ENCODE data around the gene AGAP5. TPM values are rescaled to one million over a fixed set of nuclear protein-coding genes. Genes with fewer than 3 reads are reported as not detected.
A peak's percentile ranks its signal among the peaks of the same experiment; 100 is the strongest.
"Not testable (repeated sequence)": the region's sequence is repeated elsewhere in the genome, so short reads cannot be mapped to it uniquely, and the experiment has no call there.

Gene AGAP5
- 2.6 and 2.9 TPM in 2 replicates for total RNA-seq

- not testable (repeated sequence) for H3K36me3 ChIP-seq (ENCODE audit: control insufficient read depth, insufficient read depth, low read length); H3K27me3 ChIP-seq (ENCODE audit: control insufficient read depth, insufficient read depth, low read length); H3K4me3 ChIP-seq (ENCODE audit: low read depth, low read length); DNase-seq (ENCODE audit: low read depth)
Observed at GRCh38 chr10:73697675-73698159, at the start of gene AGAP5. Gene AGAP5, minus strand, starts transcription at chr10:73698109. Its CDS starts 354 bp downstream, at chr10:73697755.

- no peak for DNase-seq (ENCODE audit: low read depth)
- no peak for TF ChIP-seq CTCF (IDR thresholded peaks at IDR 0.05; ENCODE audit: insufficient read depth, low read length, poor library complexity, severe bottlenecking)
- Histone ChIP-seq H3K36me3 (ENCODE audit: control insufficient read depth, insufficient read depth, low read length) (peaks cover 1% of the 10 kb centered on the region), H3K4me3 (ENCODE audit: low read depth, low read length) (no peak overlapping the region), H3K27me3 (ENCODE audit: control insufficient read depth, insufficient read depth, low read length) (no peaks in the 10 kb centered on the region)
Observed at GRCh38 chr10:73746721-73747120, 48.8 kb upstream of the AGAP5 start.

- Histone ChIP-seq H3K4me3 (ENCODE audit: low read depth, low read length) (peak overlapping the region; percentile 99), H3K36me3 (ENCODE audit: control insufficient read depth, insufficient read depth, low read length) (peaks cover 1% of the 10 kb centered on the region), H3K27me3 (ENCODE audit: control insufficient read depth, insufficient read depth, low read length) (no peaks in the 10 kb centered on the region)
- no peak for TF ChIP-seq CTCF (IDR thresholded peaks at IDR 0.05; ENCODE audit: insufficient read depth, low read length, poor library complexity, severe bottlenecking)
- no peak for DNase-seq (ENCODE audit: low read depth)
Observed at GRCh38 chr10:73744664-73744975, 46.7 kb upstream of the AGAP5 start.

- no peak for TF ChIP-seq CTCF (IDR thresholded peaks at IDR 0.05; ENCODE audit: insufficient read depth, low read length, poor library complexity, severe bottlenecking)
Observed at GRCh38 chr10:73743905-73744663, 46.2 kb upstream of the AGAP5 start, which contains the start of gene SEC24C. Gene SEC24C, plus strand, starts transcription at chr10:73744372. Its CDS starts 2,461 bp downstream, at chr10:73746833.

GRCh38 chr10:73743327-73743904 lies 45.5 kb upstream of the AGAP5 start:
- H3K27me3 ChIP-seq (ENCODE audit: control insufficient read depth, insufficient read depth, low read length) = no peaks in the 10 kb centered on the region
- no peak for TF ChIP-seq CTCF (IDR thresholded peaks at IDR 0.05; ENCODE audit: insufficient read depth, low read length, poor library complexity, severe bottlenecking)
- DNase-seq (ENCODE audit: low read depth) = no peak
- peak overlapping the region; percentile 99 for H3K4me3 ChIP-seq (ENCODE audit: low read depth, low read length)
- peaks cover 1% of the 10 kb centered on the region for H3K36me3 ChIP-seq (ENCODE audit: control insufficient read depth, insufficient read depth, low read length)

More at GRCh38 chr10:73743905-73744663, 46.2 kb upstream of the AGAP5 start, which contains the start of gene SEC24C:
- H3K4me3 ChIP-seq (ENCODE audit: low read depth, low read length) = peak within 1 kb of the TSS; percentile 99
- H3K27me3 ChIP-seq (ENCODE audit: control insufficient read depth, insufficient read depth, low read length) = no peaks in the 10 kb centered on the region
- H3K36me3 ChIP-seq (ENCODE audit: control insufficient read depth, insufficient read depth, low read length) = peaks cover 1% of the 10 kb centered on the region
- peak; percentile 73 for DNase-seq (ENCODE audit: low read depth)

GRCh38 chr10:73742454-73742734 lies 44.5 kb upstream of the AGAP5 start:
- H3K27me3 ChIP-seq (ENCODE audit: control insufficient read depth, insufficient read depth, low read length) = no peaks in the 10 kb centered on the region
- H3K4me3 ChIP-seq (ENCODE audit: low read depth, low read length) = no peak overlapping the region
- H3K36me3 ChIP-seq (ENCODE audit: control insufficient read depth, insufficient read depth, low read length) = peaks cover 1% of the 10 kb centered on the region
- TF ChIP-seq CTCF (IDR thresholded peaks at IDR 0.05; ENCODE audit: insufficient read depth, low read length, poor library complexity, severe bottlenecking) = no peak
- no peak for DNase-seq (ENCODE audit: low read depth)

- not testable (repeated sequence) for H3K36me3 ChIP-seq (ENCODE audit: control insufficient read depth, insufficient read depth, low read length); DNase-seq (ENCODE audit: low read depth); H3K4me3 ChIP-seq (ENCODE audit: low read depth, low read length); H3K27me3 ChIP-seq (ENCODE audit: control insufficient read depth, insufficient read depth, low read length)
Observed at GRCh38 chr10:73740501-73741254, 42.8 kb upstream of the AGAP5 start.

Data from kidney epithelial cell (primary cell).